Activated CD4-positive, CD25-positive, alpha-beta regulatory T cell treated with anti-CD3 and anti-CD28 coated beads, Interleukin-2, amount 50 U/mL, for 24 hours (primary cell): ENCODE data around the gene NLRP7.
"Not testable (repeated sequence)": the region's sequence is repeated elsewhere in the genome, so short reads cannot be mapped to it uniquely, and the experiment has no call there.

Source experiments
- ATAC-seq, 2 donors: fragments of 150-1000 bp; cut with Tn5 transposase; one replicate each; pipeline ENCODE4 v1.10.0; 2021; ENCODE audit warnings: mild to moderate bottlenecking in 1 of 2, moderate library complexity in 1 of 2

Gene NLRP7

GRCh38 chr19:54947381-54947780 is at the start of gene NLRP7:
Gene NLRP7 (minus strand): TSS chr19:54947530.
- no peak for ATAC-seq

GRCh38 chr19:54995561-54995960 is 48.2 kb upstream of the NLRP7 start:
- no peak for ATAC-seq

- ATAC-seq: not testable (repeated sequence)
These were observed 42.2 kb upstream of the NLRP7 start for GRCh38 chr19:54989531-54989930.

- ATAC-seq: not testable (repeated sequence)
These were observed 35.2 kb upstream of the NLRP7 start for GRCh38 chr19:54982562-54982961.

GRCh38 chr19:54973229-54974090 is 26.1 kb upstream of the NLRP7 start:
- not testable (repeated sequence) for ATAC-seq

GRCh38 chr19:54971446-54971845 is 24.1 kb upstream of the NLRP7 start:
- not testable (repeated sequence) for ATAC-seq

- ATAC-seq: no peak
These were observed 22.3 kb upstream of the NLRP7 start for GRCh38 chr19:54969647-54970046.

- no peak for ATAC-seq
These were observed 20.3 kb upstream of the NLRP7 start for GRCh38 chr19:54967611-54968010.

- ATAC-seq: not testable (repeated sequence)
These were observed 17.7 kb upstream of the NLRP7 start for GRCh38 chr19:54965055-54965454.

GRCh38 chr19:54959840-54960239 is 12.5 kb upstream of the NLRP7 start:
- no peak for ATAC-seq

- no peak for ATAC-seq
These were observed 8.0 kb upstream of the NLRP7 start for GRCh38 chr19:54955376-54955775.

- ATAC-seq: not testable (repeated sequence)
These were observed 6.0 kb upstream of the NLRP7 start for GRCh38 chr19:54953345-54953713.

GRCh38 chr19:54952591-54953344 is 5.4 kb upstream of the NLRP7 start:
- ATAC-seq: no peak

- ATAC-seq: not testable (repeated sequence)
These were observed 3.2 kb upstream of the NLRP7 start for GRCh38 chr19:54950580-54950979.

GRCh38 chr19:54949412-54949811 is 2.1 kb upstream of the NLRP7 start:
- peak in 1 of 2 donors; percentile 20 for ATAC-seq

GRCh38 chr19:54943772-54944361 is 3.5 kb downstream of the NLRP7 start:
- not testable (repeated sequence) for ATAC-seq

GRCh38 chr19:54939538-54939937 is 7.8 kb downstream of the NLRP7 start:
- ATAC-seq: not testable (repeated sequence)

- ATAC-seq: no peak
These were observed 8.4 kb downstream of the NLRP7 start for GRCh38 chr19:54938906-54939305.

GRCh38 chr19:54937926-54938325 is 9.4 kb downstream of the NLRP7 start:
- no peak for ATAC-seq

GRCh38 chr19:54928299-54928698 is 19.0 kb downstream of the NLRP7 start:
- ATAC-seq: no peak

GRCh38 chr19:54923276-54923675 is 24.1 kb downstream of the NLRP7 start:
- ATAC-seq: no peak

- ATAC-seq: no peak
These were observed 26.2 kb downstream of the NLRP7 start for GRCh38 chr19:54921082-54921481.
